Stimulated activated CD8-positive, alpha-beta memory T cell treated with anti-CD3 and anti-CD28 coated beads, Interleukin-12 subunit alpha, Interleukin-12 subunit beta, amount 100 ng/mL, for 24 hours (primary cell): ENCODE measurements around the gene LMO7.

Experiments used
- DNase-seq: peaks from one replicate; pipeline ENCODE4 v3.0.0-alpha.2; 2020; ENCODE audit errors: extremely low read depth

Gene LMO7

DNA sequence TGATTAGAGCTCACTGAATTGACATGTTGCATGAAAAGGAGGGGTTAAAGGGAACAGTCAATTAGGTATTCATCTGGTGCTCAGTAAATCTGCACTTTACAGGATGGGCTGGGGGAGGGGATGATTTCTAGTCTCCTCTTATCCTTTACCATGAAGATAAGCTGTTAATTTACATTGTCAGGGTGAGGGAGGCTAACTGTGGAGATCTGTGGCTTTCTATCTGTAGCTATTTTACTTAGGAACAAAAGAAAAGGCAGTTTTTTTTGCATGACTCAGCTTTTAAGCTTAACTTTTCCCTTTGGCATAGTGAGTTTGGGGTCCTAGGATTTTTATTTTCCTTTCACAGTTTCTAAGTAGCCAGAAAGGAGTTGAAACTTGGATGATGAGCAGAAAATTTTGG is 253.3 kb downstream of the LMO7 start:
- no peak for DNase-seq

DNA sequence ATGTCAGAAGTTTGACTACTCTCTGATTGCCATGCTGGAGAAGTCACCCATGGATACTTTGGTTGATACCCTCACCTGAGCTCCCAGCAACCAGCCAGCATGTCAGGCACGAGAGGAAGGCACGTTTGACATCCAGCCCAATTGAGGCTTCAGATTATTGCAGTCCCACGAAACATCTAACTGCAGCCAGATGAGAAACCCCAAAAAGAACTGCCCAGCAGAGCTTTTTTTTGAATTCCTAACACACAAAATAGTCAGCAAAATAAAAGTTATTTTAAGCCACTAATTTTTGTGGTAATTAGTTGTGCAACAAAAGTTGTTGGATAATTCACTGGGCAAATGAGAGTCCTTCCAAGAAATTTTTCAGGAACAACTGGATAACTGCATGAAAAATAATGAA is 259.0 kb downstream of the LMO7 start:
- no peak for DNase-seq

DNA sequence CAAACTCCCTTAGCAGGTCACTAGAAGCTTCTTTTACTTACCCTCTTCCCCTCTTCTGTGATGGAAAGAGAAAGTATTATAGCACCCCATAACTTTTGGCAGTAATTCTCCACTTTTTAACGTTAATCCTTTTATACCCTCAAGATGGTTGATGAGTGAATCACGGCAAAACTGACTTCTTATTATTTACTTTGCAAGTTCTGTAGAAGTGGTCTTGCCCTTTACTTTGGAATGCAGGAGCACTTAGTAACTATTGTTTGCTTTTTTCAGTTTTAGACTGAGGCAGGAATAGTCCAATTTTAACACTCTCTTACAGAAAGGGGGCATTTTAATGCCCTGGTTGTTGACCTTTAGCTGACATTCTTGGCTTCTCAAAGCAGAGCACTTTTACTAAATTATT is 260.1 kb downstream of the LMO7 start:
- no peak for DNase-seq

DNA sequence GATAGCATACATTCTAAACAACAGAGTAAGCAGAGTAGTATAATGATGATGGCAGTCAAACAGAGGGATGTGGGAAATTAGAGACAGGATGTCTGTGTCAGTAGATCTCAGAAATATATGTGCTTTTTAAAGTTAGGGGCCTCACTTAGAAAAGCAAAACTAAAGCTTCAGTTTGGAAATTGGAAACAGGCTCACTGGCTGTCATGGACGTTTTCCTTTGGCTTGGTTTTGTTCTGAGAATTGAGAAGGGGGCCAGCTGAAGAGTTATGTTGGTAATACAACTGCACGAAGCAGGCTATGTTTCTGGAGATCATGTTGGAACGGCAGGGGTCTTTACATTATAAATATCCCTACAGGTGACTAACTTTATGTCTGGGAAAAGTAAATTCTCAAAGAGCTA is 261.3 kb downstream of the LMO7 start:
- DNase-seq: no peak

DNA sequence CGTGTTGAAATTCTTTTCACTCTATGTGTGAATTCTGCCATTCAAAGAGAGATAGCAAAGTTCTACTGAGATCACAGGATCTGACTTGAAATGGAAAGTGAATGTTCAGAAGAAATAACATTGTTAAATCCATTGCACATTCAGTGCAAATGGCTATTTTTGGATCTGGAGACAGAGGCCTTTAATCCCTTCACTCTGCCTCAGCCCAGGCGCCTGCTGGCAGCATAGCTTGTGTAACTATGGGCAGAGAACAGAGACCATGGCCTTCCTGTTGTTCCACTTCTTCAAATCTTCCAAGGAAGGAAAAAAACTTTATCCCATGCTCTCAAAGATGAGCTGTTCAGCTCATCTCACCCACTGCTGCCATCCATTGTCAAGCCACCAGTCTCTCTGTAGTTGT is 265.4 kb downstream of the LMO7 start:
- no peak for DNase-seq

DNA sequence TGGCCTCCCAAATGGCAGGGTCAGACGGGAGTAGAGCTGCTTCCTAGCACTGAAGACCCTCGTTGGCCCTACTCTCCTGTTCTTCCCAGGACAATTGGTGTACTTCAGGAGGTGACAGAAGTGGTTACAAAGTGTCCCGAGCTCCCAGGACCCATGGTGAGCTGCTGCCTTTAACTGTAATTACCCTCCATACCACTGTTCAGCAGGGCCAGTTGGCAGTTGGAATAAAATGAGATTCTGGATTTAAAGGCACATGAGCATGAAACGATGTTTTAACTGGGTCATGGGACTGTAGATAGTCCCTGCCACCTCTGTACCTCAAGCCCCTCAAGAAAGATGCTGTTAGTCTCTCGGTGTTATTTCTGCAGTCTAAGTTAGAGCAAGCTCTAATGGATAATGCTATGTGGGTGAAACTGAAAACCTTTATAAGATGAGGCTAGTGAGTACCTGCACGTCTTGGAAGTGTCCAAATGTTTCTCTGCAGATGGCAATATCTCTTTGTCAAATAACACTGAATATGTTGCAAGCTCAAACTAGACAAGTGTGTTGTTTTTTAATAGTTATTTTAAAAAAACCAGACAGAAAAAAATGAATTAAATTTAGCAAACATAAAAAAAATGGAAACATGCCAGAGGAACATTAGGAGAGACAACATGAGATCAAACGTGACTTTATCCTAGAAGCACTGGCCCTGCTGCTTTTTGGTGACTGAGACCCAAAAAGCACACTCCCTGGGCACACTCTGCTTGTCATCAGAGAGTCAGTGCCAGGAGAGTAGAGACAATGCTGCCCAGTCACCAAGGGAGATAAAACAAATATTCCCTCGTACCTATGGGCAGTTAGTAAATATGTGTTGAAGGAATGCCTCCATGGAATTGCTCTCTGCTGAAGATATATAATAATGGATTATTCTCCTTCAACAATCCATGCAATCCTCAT is 266.3 kb downstream of the LMO7 start:
- DNase-seq: no peak

DNA sequence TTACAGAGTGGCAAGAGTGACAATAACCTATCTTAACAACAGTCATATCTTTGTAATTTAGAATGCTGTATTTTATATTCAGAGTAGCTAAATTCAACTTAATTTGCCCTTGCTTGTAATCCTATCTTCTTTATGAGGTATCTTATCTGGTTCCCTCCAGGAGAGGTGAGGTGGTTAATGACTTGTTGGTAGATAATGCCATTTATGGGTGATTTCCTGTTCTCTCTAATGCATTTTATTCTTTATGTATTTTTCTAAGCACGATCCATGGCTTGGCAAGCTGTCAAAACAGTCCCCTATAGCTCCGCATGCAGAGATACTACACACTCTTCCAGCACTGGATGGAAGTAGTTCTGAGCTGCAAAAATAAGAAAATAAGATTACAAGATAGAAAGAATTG is 267.9 kb downstream of the LMO7 start:
- no peak for DNase-seq

DNA sequence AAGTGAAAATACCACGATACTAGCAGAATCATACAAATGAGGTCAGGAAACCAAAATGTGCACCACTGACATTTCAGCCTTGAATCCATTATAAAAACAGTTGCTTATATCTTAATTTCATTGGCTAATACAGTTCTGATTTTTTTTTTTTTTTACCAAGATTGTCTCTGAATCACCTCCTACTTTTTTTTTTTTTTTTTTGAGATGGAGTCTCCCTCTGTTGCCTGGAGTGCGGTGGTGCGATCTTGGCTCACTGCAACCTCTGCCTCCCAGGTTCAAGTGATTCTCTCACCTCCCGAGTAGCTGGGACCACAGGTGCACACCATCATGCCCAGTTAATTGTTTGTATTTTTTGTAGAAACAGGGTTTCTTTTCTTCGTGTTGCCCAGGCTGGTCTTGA is 270.2 kb downstream of the LMO7 start:
- no peak for DNase-seq

DNA sequence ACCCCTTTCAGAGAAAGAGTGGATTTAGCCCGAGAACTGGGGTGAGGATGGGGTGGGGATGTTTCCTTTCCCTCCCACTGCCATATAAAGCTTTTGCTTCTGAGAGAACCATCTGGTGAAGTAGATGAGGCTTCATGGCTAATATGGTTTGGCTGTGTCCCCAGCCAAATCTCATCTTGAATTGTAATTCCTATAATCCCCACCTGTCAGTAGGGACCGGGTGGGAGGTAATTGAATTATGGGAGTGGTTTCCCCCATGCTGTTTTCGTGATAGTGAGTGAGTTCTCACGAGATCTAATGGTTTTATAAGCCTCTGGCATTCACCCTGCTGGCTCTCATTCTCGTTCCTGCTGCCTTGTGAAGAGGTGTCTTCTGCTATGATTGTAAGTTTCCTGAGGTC is 270.9 kb downstream of the LMO7 start:
- no peak for DNase-seq

DNA sequence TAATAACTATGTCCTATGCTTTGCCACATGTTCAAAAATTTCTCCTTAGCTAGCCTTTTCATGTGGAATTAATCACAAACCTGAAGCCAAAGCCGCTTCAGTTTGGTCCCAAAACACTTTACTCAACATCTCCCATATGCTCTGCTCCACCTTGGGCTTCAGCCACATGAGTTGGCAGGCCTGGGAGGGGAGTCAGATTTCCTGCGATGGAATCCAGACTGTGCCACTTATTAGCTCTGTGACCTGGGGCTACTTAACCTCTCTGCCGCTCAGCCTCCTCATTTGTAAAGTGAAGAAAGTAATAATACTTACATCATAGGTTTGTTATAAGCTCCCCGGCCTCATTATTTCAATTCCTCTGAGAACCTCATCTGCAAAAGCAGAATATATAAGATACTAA is 272.0 kb downstream of the LMO7 start:
- DNase-seq: no peak
